ENCODE data around the gene ABLIM2. TPM values are rescaled to one million over a fixed set of nuclear protein-coding genes. Genes with fewer than 3 reads are reported as not detected.
A peak's percentile ranks its signal among the peaks of the same experiment; 100 is the strongest.

Gene ABLIM2
- total and polyA plus RNA-seq, 2 of the 13 experiments (the other 11 are each of a cell fraction or from before 2014, with no cell fraction given), result 0.20 to 0.37 TPM

- TF ChIP-seq MEF2D (CRISPR knock-in tag; IDR thresholded peaks at IDR 0.05) (0 out of 2 replicates have a peak, but pooled peaks have one; percentile 48), ZNF746 (CRISPR knock-in tag; IDR thresholded peaks at IDR 0.05) (0 out of 2 replicates have a peak, but pooled peaks have one; percentile 46), NCOA2 (CRISPR knock-in tag; IDR thresholded peaks at IDR 0.05) (peak; percentile 60; the same call in 1 of the 2 replicates), ZNF782 (CRISPR knock-in tag; IDR thresholded peaks at IDR 0.05; ENCODE audit: borderline replicate concordance) (no peak), KLF16 (CRISPR knock-in tag; IDR thresholded peaks at IDR 0.05) (no peak), ELF3 (CRISPR knock-in tag; IDR thresholded peaks at IDR 0.05) (0 out of 2 replicates have a peak, but pooled peaks have one; percentile 38), ASH2L (IDR thresholded peaks at IDR 0.05; ENCODE audit: insufficient read length, low read depth, low read length) (no peak), HNF4G (IDR thresholded peaks at IDR 0.05; ENCODE audit: borderline replicate concordance, low read depth, low read length) (peak; percentile 87), HNF4G (CRISPR knock-in tag; IDR thresholded peaks at IDR 0.05; ENCODE audit: borderline replicate concordance, low read depth) (no peak; the same call in 1 of the 2 replicates), ZMAT5 (CRISPR knock-in tag; IDR thresholded peaks at IDR 0.05; ENCODE audit: borderline replicate concordance, low read depth) (no peak), DBP (CRISPR knock-in tag; IDR thresholded peaks at IDR 0.05; ENCODE audit: not compliant biosample characterization) (no peak), HOXA3 (CRISPR knock-in tag; IDR thresholded peaks at IDR 0.05) (peak; percentile 63; the same call in 1 of the 2 replicates), HNF1B (CRISPR knock-in tag; IDR thresholded peaks at IDR 0.05) (peak; percentile 76; the same call in 1 of the 2 replicates), AKNA (CRISPR knock-in tag; IDR thresholded peaks at IDR 0.05; ENCODE audit: borderline replicate concordance) (no peak), PATZ1 (CRISPR knock-in tag; IDR thresholded peaks at IDR 0.05) (peak; percentile 93), ZNF546 (CRISPR knock-in tag; conservative IDR thresholded peaks at IDR 0.05) (no peak), RBM39 (IDR thresholded peaks at IDR 0.05; ENCODE audit: low read depth, low read length, poor library complexity, severe bottlenecking) (peak; percentile 33)
Measured at GRCh38 chr4:8202108-8203051, 43.8 kb upstream of the ABLIM2 start (continued).

Measured in HepG2 (cell line).